ENCODE data around the gene SPEM3. TPM values are rescaled to one million over a fixed set of nuclear protein-coding genes. Genes with fewer than 3 reads are reported as not detected.
"Not testable (repeated sequence)": the region's sequence is repeated elsewhere in the genome, so short reads cannot be mapped to it uniquely, and the experiment has no call there.

SPEM3 gene
- total RNA-seq, 1 experiment from 2014 or later = not detected

DNA sequence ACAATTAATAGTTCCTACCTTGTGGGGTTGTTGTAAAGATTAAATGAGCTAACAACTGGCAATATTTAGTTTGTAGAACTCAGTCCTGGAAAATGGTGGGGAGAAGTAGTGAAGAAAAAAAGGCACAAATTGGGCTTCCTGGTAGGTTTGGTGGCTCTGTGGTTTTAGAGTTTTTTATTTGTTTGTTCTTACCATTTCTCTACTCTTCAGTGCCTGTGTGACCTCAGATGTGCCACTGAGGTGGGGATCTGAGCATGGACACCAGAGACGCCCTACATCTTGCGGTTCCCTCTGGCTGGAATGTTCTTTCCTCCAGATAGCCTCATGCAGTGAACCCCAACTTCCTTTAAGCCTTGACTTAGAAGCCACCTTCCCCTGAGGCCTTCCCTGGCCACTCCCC is 43.1 kb downstream of the SPEM3 start:
- no peak for DNase-seq (ENCODE audit: low spot score)

DNA sequence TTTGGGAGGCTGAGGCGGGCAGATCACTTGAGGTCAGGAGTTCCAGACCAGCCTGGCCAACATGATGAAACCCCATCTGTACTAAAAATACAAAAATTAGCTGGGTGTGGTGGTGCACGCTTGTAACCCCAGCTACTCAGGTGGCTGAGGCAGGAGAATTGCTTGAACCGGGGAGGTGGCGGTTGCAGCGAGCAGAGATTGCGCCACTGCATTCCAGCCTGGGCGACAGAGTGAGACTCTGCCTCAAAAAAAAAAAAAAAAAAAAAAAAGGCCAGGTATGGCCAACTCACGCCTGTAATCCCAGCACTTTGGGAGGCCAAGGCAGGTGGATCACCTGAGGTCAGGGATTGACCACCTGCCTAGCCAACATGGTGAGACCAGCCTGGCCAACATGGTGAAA is 46.1 kb downstream of the SPEM3 start:
- DNase-seq (ENCODE audit: low spot score) = not testable (repeated sequence)

GRCh38 chr17:7475764-7476422 is 47.2 kb downstream of the SPEM3 start:
- no peak for DNase-seq (ENCODE audit: low spot score)

DNA sequence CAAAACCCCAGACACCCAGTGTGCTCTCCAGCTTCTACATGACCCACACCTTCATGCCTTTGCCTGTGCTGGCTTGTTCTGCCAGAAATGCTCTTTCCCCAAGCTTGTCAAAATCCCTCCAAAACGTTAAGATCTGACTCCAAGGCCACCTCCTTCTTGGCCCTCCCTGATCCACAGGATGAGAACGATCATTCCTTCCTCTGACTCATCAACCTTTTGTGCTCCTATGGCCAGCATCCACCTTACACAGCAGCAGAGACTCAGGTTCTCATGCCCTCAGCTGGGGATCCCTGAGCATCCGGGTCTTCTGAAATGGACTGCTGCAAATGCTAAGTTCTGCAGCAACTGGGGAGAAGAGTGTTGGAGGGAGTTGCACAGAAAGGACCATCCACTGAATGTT is 47.8 kb downstream of the SPEM3 start:
- peak; percentile 84 for DNase-seq (ENCODE audit: low spot score)

DNA sequence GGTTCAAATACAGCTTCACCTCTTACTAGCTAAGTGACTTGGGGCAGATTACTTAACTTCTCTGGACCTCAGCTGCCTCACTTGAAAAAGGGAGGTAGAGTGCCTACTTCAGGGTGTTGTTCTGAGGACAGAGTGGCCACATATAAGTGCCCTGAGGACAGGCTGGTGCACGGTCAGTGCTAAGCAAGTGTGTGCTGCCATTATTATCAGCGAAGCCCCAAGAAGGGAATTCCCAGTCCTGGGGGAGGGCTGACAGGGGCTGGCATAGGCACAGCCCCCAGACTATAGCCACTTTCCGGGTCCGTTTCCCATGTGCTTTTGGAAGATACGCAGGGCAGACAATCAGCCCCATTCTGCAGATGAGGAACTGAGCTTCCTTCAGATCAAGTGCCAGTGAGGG is 48.3 kb downstream of the SPEM3 start:
- no peak for DNase-seq (ENCODE audit: low spot score)

GRCh38 chr17:7477392-7478275 is 49.0 kb downstream of the SPEM3 start:
- no peak for DNase-seq (ENCODE audit: low spot score)

GRCh38 chr17:7478276-7479212 is 49.9 kb downstream of the SPEM3 start:
- DNase-seq (ENCODE audit: low spot score) = peak; percentile 41

- no peak for DNase-seq (ENCODE audit: low spot score)
These were observed 50.8 kb downstream of the SPEM3 start, which contains the start of gene ZBTB4 for GRCh38 chr17:7479213-7480088. Gene ZBTB4, minus strand, starts transcription at chr17:7479631. Its CDS starts 12,830 bp downstream, at chr17:7466801.

DNA sequence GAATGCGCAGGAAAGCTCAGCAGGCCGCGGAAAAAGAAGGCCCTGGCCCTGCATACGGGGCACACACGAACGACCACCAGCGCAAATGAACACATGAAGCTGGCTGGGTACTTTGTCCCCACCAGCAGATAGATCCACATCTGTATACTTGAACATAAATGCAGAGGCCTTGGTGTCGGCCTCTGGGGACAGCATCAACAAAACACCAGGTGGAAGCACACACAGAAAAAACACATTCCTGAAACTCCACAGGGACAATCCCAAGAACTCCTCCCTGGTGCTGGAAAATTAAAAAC is 51.4 kb downstream of the SPEM3 start:
- DNase-seq (ENCODE audit: low spot score) = peak; percentile 29

DNA sequence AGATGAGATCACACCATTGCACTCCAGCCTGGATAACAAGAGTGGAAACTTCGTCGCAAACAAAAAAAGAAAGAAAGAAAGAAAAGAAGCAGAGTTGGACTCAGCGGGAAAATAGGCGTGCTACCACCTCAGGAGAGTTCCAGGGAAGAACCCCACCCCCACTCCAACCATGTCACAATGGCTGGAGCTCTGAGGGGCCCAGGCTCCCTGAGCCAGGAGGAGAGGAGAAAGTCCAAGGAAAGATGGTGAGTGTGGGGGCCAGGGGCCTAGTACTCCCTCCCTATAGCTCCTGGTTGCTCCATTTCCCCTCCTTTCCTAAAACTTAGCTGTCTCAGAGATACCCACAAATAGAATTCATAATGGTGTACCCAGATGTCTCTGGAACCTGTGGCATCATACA is 52.6 kb downstream of the SPEM3 start, which contains the start of gene SLC35G6:
Gene SLC35G6 (plus strand): TSS at position 172 of the 400 bp plus-strand sequence. CDS start 71 bp downstream, at position 243.
- DNase-seq (ENCODE audit: low spot score) = not testable (repeated sequence)

DNA sequence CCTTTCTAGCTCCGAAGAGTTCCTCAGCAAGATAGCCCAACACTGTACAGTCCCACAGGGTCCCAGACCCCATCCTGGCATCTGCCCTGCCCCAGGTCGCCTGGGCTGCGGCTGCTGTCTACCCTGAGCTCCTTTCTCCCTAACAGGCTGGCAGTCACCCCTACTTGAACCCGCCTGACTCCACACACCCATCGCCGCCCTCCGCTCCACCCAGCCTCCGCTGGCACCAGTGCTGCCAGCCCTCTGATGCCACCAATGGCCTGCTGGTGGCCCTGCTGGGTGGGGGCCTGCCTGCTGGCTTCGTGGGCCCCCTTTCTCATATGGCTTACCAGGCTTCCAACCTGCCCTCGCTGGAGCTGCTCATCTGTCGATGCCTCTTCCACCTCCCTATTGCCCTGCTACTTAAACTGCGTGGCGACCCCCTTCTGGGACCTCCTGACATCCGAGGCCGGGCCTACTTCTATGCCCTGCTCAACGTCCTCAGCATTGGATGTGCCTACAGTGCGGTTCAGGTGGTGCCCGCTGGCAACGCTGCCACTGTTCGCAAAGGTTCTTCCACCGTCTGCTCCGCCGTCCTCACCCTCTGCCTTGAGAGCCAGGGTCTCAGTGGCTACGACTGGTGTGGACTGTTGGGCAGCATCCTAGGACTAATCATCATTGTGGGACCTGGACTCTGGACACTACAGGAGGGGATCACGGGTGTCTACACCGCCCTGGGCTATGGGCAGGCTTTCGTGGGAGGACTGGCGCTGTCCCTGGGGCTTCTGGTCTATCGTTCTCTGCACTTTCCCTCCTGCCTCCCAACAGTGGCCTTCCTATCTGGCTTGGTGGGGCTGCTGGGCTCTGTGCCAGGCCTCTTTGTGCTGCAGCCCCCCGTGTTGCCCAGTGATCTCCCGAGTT is 53.4 kb downstream of the SPEM3 start:
- not testable (repeated sequence) for DNase-seq (ENCODE audit: low spot score)

Other genes with a start within 250 kb of the SPEM3 start
- 0.86 and 0.98 TPM in 2 replicates for gene ASGR1, start 249.5 kb upstream of the SPEM3 start, total RNA-seq (2014; rRNA removed; shearing (Covaris generic))
- 7.2 and 7.3 TPM in 2 replicates for gene DLG4, start 209.0 kb upstream of the SPEM3 start, total RNA-seq (2014; rRNA removed; shearing (Covaris generic))
- 278 and 349 TPM in 2 replicates for gene ACADVL, start 208.9 kb upstream of the SPEM3 start, total RNA-seq (2014; rRNA removed; shearing (Covaris generic))
- gene DVL2, start 194.3 kb upstream of the SPEM3 start, total RNA-seq (2014; rRNA removed; shearing (Covaris generic)) = 65.1 and 82.4 TPM in 2 replicates
- 59.5 and 75.3 TPM in 2 replicates for gene PHF23, start 189.4 kb upstream of the SPEM3 start, total RNA-seq (2014; rRNA removed; shearing (Covaris generic))
- 144 and 238 TPM in 2 replicates for gene GABARAP, start 186.4 kb upstream of the SPEM3 start, total RNA-seq (2014; rRNA removed; shearing (Covaris generic))
- 34.2 and 36.9 TPM in 2 replicates for gene CTDNEP1, start 177.1 kb upstream of the SPEM3 start, total RNA-seq (2014; rRNA removed; shearing (Covaris generic))
- 102 and 104 TPM in 2 replicates for gene ELP5, start 176.6 kb upstream of the SPEM3 start, total RNA-seq (2014; rRNA removed; shearing (Covaris generic))
- 1.2 TPM in 1 of 2 replicates, not detected in the other for gene CLDN7, start 166.4 kb upstream of the SPEM3 start, total RNA-seq (2014; rRNA removed; shearing (Covaris generic))
- gene SLC2A4, start 147.1 kb upstream of the SPEM3 start, total RNA-seq (2014; rRNA removed; shearing (Covaris generic)) = not detected in 2 replicates
- 0.86 and 1.1 TPM in 2 replicates for gene YBX2, start 134.2 kb upstream of the SPEM3 start, total RNA-seq (2014; rRNA removed; shearing (Covaris generic))
- gene EIF5A, start 121.2 kb upstream of the SPEM3 start, total RNA-seq (2014; rRNA removed; shearing (Covaris generic)) = 844 and 911 TPM in 2 replicates
- 100 and 114 TPM in 2 replicates for gene GPS2, start 113.5 kb upstream of the SPEM3 start, total RNA-seq (2014; rRNA removed; shearing (Covaris generic))
- gene NEURL4, start 99.5 kb upstream of the SPEM3 start, total RNA-seq (2014; rRNA removed; shearing (Covaris generic)) = 9.8 and 12.2 TPM in 2 replicates
- 0.90 and 4.1 TPM in 2 replicates for gene ACAP1, start 92.3 kb upstream of the SPEM3 start, total RNA-seq (2014; rRNA removed; shearing (Covaris generic))
- 13.9 and 19.5 TPM in 2 replicates for gene KCTD11, start 76.7 kb upstream of the SPEM3 start, total RNA-seq (2014; rRNA removed; shearing (Covaris generic))
- not detected in 2 replicates for gene TMEM95, start 73.7 kb upstream of the SPEM3 start, total RNA-seq (2014; rRNA removed; shearing (Covaris generic))
- 0.07 TPM in 1 of 2 replicates, not detected in the other for gene TNK1, start 47.8 kb upstream of the SPEM3 start, total RNA-seq (2014; rRNA removed; shearing (Covaris generic))
- gene PLSCR3, start 34.3 kb upstream of the SPEM3 start, total RNA-seq (2014; rRNA removed; shearing (Covaris generic)) = 73.2 and 74.7 TPM in 2 replicates
- 71.7 and 80.4 TPM in 2 replicates for gene TMEM256, start 24.8 kb upstream of the SPEM3 start, total RNA-seq (2014; rRNA removed; shearing (Covaris generic))
- 11.3 and 12.3 TPM in 2 replicates for gene NLGN2, start 21.0 kb upstream of the SPEM3 start, total RNA-seq (2014; rRNA removed; shearing (Covaris generic))
- not detected in 2 replicates for gene SPEM1, start 8.5 kb upstream of the SPEM3 start, total RNA-seq (2014; rRNA removed; shearing (Covaris generic))
- gene SPEM2, start 3.2 kb upstream of the SPEM3 start, total RNA-seq (2014; rRNA removed; shearing (Covaris generic)) = not detected in 2 replicates
- gene TMEM102, start 6.6 kb downstream of the SPEM3 start, total RNA-seq (2014; rRNA removed; shearing (Covaris generic)) = 2.5 and 7.4 TPM in 2 replicates
- gene FGF11, start 10.7 kb downstream of the SPEM3 start, total RNA-seq (2014; rRNA removed; shearing (Covaris generic)) = 0.89 TPM in 1 of 2 replicates, not detected in the other
- gene CHRNB1, start 16.2 kb downstream of the SPEM3 start, total RNA-seq (2014; rRNA removed; shearing (Covaris generic)) = 14.1 and 20.2 TPM in 2 replicates
- 24.8 and 28.4 TPM in 2 replicates for gene ZBTB4, start 50.8 kb downstream of the SPEM3 start, total RNA-seq (2014; rRNA removed; shearing (Covaris generic))
- not detected in 2 replicates for gene SLC35G6, start 52.6 kb downstream of the SPEM3 start, total RNA-seq (2014; rRNA removed; shearing (Covaris generic))
- 17.8 and 23.4 TPM in 2 replicates for gene POLR2A, start 55.5 kb downstream of the SPEM3 start, total RNA-seq (2014; rRNA removed; shearing (Covaris generic))
- gene TNFSF12, start 120.2 kb downstream of the SPEM3 start, total RNA-seq (2014; rRNA removed; shearing (Covaris generic)) = 9.3 and 17.0 TPM in 2 replicates
- gene TNFSF13, start 129.9 kb downstream of the SPEM3 start, total RNA-seq (2014; rRNA removed; shearing (Covaris generic)) = 3.7 and 4.1 TPM in 2 replicates
- 162 and 170 TPM in 2 replicates for gene SENP3, start 133.1 kb downstream of the SPEM3 start, total RNA-seq (2014; rRNA removed; shearing (Covaris generic))
- 11.5 and 15.6 TPM in 2 replicates for gene CD68, start 150.8 kb downstream of the SPEM3 start, total RNA-seq (2014; rRNA removed; shearing (Covaris generic))
- 246 and 350 TPM in 2 replicates for gene MPDU1, start 155.0 kb downstream of the SPEM3 start, total RNA-seq (2014; rRNA removed; shearing (Covaris generic))
- 2.0 and 7.2 TPM in 2 replicates for gene SOX15, start 161.2 kb downstream of the SPEM3 start, total RNA-seq (2014; rRNA removed; shearing (Covaris generic))
- gene FXR2, start 186.0 kb downstream of the SPEM3 start, total RNA-seq (2014; rRNA removed; shearing (Covaris generic)) = 61.1 and 76.5 TPM in 2 replicates
- gene SAT2, start 199.0 kb downstream of the SPEM3 start, total RNA-seq (2014; rRNA removed; shearing (Covaris generic)) = 64.0 and 77.4 TPM in 2 replicates
- gene SHBG, start 201.3 kb downstream of the SPEM3 start, total RNA-seq (2014; rRNA removed; shearing (Covaris generic)) = 2.8 TPM in 1 of 2 replicates, not detected in the other
- not detected in 2 replicates for gene ATP1B2, start 222.1 kb downstream of the SPEM3 start, total RNA-seq (2014; rRNA removed; shearing (Covaris generic))

Measured in A172 (cell line).